ENCODE results near the gene CNIH2.
A peak's percentile ranks its signal among the peaks of the same experiment; 100 is the strongest.

The CNIH2 gene

GRCh38 chr11:66287211-66287888 lies 9.4 kb downstream of the CNIH2 start:
- Histone ChIP-seq H3K9me3 (ENCODE audit: control insufficient read depth in 1 of 2, low read length in 2 of 2) (no peaks in the 10 kb centered on the region), H3K27me3 (ENCODE audit: low read depth, low read length) (peaks cover 6% of the 10 kb centered on the region), H3K36me3 (ENCODE audit: control insufficient read depth in 1 of 2, insufficient read depth in 2 of 2, low read length in 2 of 2) (peaks cover 7 to 17% of the 10 kb centered on the region in 2 donors), H3K27ac (ENCODE audit: low read length) (no peak overlapping the region), H3K4me3 (ENCODE audit: low read depth in 1 of 2, low read length in 2 of 2) (peak overlapping the region in 1 of 2 donors; percentile 78), H3K4me1 (ENCODE audit: control insufficient read depth in 1 of 2, insufficient read depth in 2 of 2, low read length in 2 of 2) (peaks cover 12 to 42% of the 10 kb centered on the region in 2 donors)

DNA sequence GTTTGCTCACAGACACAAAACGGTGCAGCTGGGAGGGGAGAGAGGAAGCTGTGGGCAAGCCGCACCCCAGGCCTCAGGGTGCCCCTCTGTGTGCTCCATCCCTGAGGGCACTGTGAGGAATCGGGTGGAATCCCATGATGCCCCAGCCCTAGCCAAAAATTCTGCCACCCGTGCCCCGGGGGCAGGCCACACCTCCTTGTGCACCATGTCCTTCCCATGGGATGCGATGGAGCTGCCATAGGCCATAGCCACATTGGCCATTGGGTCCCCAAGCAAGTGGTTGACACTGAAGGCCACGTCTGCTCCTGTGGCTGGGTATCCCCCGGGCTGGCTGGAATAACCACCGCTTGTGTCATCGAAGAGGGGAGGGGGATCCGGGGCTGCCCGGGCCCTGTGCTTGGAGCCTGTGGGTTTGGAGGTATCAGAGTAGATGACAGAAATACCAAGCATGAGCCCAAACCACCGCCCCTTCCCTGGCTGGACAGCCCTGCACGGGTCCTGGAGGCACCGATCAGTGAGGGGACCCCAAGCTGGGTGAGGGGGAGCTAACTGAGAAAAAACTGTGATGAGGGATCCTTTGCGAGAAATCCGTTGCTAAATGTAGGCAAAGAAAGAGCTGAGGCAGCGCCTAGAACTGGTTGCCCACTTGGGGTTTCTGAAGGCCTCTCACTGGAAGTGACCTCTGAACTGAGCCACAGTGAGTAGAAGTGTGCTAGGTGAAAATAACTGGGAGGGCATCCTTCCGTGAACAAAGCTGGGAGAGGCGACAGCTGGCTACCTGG lies 10.1 kb downstream of the CNIH2 start:
- peak overlapping the region; percentile 86 for H3K27ac ChIP-seq (ENCODE audit: low read length)

DNA sequence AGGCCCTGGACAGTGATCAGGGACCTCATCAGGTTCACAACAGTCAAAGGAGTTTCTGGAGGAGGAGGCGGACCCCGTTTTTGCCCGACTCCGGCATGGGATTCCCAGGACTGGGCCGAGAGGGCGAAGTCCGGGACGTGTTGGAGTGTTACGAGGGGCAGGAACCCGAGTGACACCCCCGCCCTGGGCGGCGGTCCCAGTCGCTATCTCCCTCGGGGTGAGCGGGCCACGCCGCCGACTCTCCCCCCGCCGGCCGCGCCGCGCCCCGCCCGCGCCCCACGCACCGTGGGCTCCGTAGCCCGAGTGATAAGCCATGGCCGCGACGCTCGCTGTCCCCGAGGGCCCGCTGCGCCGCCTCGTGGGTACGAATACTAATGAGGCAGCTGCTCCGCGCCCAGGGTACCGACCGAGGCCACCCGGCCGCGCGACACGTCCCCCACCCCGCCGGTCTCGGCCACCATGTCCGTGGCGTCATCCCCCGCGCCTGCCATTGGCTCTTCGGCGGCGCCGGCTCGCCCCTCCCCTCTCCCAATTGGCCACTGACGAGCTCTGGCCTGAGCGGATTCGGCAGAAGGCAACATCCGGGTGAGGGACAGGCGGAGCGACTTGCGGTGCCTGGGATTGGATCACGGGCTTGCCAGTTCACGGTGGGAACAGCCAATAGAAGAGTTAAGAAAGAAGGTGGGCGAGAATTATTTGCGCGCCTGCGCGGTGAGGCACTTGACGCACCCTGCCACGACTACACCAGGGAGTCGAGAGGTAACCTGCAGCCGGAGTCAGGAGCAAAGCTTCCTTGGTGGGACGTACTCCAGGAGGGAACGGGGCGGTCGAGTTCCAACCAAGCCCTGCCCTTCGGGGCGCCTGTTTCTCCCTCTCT lies 10.9 kb downstream of the CNIH2 start, which contains the start of gene YIF1A:
YIF1A (minus strand) TSS at position 473 of the 877 bp plus-strand sequence; CDS start at position 315, 158 bp downstream.
- peak within 1 kb of the TSS; percentile 86 for H3K27ac ChIP-seq (ENCODE audit: low read length)
- H3K27me3 ChIP-seq (ENCODE audit: low read depth, low read length) = peaks cover 21% of the 10 kb centered on the region
- H3K9me3 ChIP-seq (ENCODE audit: control insufficient read depth in 1 of 2, low read length in 2 of 2) = no peaks in the 10 kb centered on the region
- H3K4me3 ChIP-seq (ENCODE audit: low read depth in 1 of 2, low read length in 2 of 2) = peak within 1 kb of the TSS; percentile 78 to 90
- H3K36me3 ChIP-seq (ENCODE audit: control insufficient read depth in 1 of 2, insufficient read depth in 2 of 2, low read length in 2 of 2) = peaks cover 7 to 17% of the 10 kb centered on the region in 2 donors
- peaks cover 12 to 32% of the 10 kb centered on the region in 2 donors for H3K4me1 ChIP-seq (ENCODE audit: control insufficient read depth in 1 of 2, insufficient read depth in 2 of 2, low read length in 2 of 2)

More for the DNA sequence above, 10.1 kb downstream of the CNIH2 start:
- Histone ChIP-seq H3K27me3 (ENCODE audit: low read depth, low read length) (peaks cover 14% of the 10 kb centered on the region), H3K4me3 (ENCODE audit: low read depth in 1 of 2, low read length in 2 of 2) (peak overlapping the region; percentile 78 to 90), H3K4me1 (ENCODE audit: control insufficient read depth in 1 of 2, insufficient read depth in 2 of 2, low read length in 2 of 2) (peaks cover 12 to 35% of the 10 kb centered on the region in 2 donors), H3K9me3 (ENCODE audit: control insufficient read depth in 1 of 2, low read length in 2 of 2) (no peaks in the 10 kb centered on the region), H3K36me3 (ENCODE audit: control insufficient read depth in 1 of 2, insufficient read depth in 2 of 2, low read length in 2 of 2) (peaks cover 7 to 17% of the 10 kb centered on the region in 2 donors)

GRCh38 chr11:66289548-66290329 lies 11.8 kb downstream of the CNIH2 start:
- H3K4me3 ChIP-seq (ENCODE audit: low read depth in 1 of 2, low read length in 2 of 2) = peak overlapping the region; percentile 78 to 90
- H3K36me3 ChIP-seq (ENCODE audit: control insufficient read depth in 1 of 2, insufficient read depth in 2 of 2, low read length in 2 of 2) = peaks cover 7 to 10% of the 10 kb centered on the region in 2 donors
- peak overlapping the region; percentile 80 for H3K27ac ChIP-seq (ENCODE audit: low read length)
- peaks cover 21% of the 10 kb centered on the region for H3K27me3 ChIP-seq (ENCODE audit: low read depth, low read length)
- peaks cover 12 to 32% of the 10 kb centered on the region in 2 donors for H3K4me1 ChIP-seq (ENCODE audit: control insufficient read depth in 1 of 2, insufficient read depth in 2 of 2, low read length in 2 of 2)
- no peaks in the 10 kb centered on the region for H3K9me3 ChIP-seq (ENCODE audit: control insufficient read depth in 1 of 2, low read length in 2 of 2)

DNA sequence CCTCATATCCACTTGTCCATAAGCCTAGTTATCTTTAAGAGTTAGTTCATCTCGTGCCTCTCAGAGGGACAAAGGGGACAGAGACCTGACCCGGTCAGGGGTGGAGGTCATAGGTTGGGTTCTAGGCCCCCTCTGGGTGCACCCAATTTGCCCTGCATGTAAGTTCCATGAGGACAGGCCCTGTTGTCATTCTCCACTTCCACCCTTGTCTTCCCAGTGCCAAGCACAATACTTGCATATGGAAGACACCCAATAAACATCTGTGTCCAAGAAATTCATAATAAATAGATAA lies 12.3 kb downstream of the CNIH2 start:
- peaks cover 7% of the 10 kb centered on the region in 2 donors for H3K36me3 ChIP-seq (ENCODE audit: control insufficient read depth in 1 of 2, insufficient read depth in 2 of 2, low read length in 2 of 2)
- H3K27ac ChIP-seq (ENCODE audit: low read length) = no peak overlapping the region
- peak overlapping the region in 1 of 2 donors; percentile 78 for H3K4me3 ChIP-seq (ENCODE audit: low read depth in 1 of 2, low read length in 2 of 2)

DNA sequence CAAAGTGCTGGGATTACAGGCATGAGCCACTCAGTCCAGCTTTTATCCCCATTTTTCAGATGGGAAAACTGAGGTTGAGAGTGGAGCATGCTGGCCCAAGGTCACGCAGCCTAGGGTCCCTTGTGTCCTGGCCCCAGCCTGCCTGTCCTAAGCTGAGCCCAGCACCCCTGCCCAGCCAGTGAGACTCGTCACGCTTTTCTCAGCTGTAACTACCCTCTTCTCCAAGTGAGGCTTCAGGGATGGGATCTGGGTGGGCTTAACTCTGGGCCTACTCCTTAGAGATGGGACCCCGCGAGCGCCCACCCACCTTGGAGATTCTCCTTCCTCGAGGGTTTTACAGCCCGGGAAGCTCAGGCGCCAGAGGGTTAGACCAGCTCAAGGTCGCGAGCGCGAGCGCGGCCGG lies 13.3 kb downstream of the CNIH2 start:
- no peak overlapping the region for H3K27ac ChIP-seq (ENCODE audit: low read length)
- H3K27me3 ChIP-seq (ENCODE audit: low read depth, low read length) = peaks cover 21% of the 10 kb centered on the region
- H3K9me3 ChIP-seq (ENCODE audit: control insufficient read depth in 1 of 2, low read length in 2 of 2) = no peaks in the 10 kb centered on the region
- H3K4me3 ChIP-seq (ENCODE audit: low read depth in 1 of 2, low read length in 2 of 2) = no peak overlapping the region
- peaks cover 0 to 7% of the 10 kb centered on the region in 2 donors for H3K36me3 ChIP-seq (ENCODE audit: control insufficient read depth in 1 of 2, insufficient read depth in 2 of 2, low read length in 2 of 2)
- H3K4me1 ChIP-seq (ENCODE audit: control insufficient read depth in 1 of 2, insufficient read depth in 2 of 2, low read length in 2 of 2) = peaks cover 12 to 32% of the 10 kb centered on the region in 2 donors

More for the DNA sequence above, 12.3 kb downstream of the CNIH2 start:
- Histone ChIP-seq H3K4me1 (ENCODE audit: control insufficient read depth in 1 of 2, insufficient read depth in 2 of 2, low read length in 2 of 2) (peaks cover 12 to 32% of the 10 kb centered on the region in 2 donors), H3K27me3 (ENCODE audit: low read depth, low read length) (peaks cover 21% of the 10 kb centered on the region), H3K9me3 (ENCODE audit: control insufficient read depth in 1 of 2, low read length in 2 of 2) (no peaks in the 10 kb centered on the region)

DNA sequence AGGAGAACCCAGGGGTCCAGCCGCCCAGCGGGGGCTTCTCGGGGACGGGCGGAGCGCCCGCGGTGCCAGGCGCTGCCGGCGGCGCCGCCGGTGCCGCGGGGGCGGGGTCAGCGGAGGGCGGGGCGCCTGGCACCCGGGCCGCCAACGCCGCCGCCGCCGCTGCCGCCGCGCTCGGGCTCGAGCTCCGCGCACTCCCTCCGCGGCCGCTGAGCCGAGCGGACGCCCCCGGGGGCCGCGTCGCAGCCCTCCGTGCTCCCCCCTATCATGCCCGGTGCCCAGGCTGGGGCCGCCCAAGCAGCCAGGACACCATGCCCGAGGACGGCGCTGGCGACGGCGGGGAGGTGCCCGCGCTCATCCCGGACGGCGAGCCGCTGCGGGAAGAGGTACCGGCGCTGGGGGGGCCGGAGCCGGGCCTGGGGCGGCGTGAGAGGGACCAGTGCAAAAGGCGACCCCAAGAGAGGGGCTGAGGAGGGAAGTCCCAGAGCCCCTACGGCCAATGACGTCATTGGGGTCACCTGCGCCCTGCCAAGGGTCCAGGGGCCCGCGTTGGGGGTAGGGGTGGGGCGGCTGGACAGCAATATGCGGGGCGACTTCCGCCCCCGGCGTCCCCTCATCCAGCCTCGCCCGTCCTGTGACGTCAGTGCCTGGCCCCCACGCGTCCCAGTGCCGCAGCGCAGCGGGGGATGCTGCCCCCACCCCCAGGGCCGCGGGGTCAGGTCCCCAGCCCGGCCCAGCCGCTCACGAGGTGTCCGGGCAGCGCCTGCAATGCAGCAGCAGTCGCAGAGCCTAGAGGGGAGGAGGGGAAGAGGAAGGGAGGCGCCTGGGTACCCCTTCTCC lies 13.9 kb downstream of the CNIH2 start, which contains the start of gene TMEM151A:
TMEM151A (plus strand) TSS at position 189 of the 837 bp plus-strand sequence; CDS start at position 309, 120 bp downstream.
- H3K36me3 ChIP-seq (ENCODE audit: control insufficient read depth in 1 of 2, insufficient read depth in 2 of 2, low read length in 2 of 2) = peaks cover 0 to 7% of the 10 kb centered on the region in 2 donors
- H3K4me3 ChIP-seq (ENCODE audit: low read depth in 1 of 2, low read length in 2 of 2) = peak within 1 kb of the TSS in 1 of 2 donors; percentile 48
- no peak within 1 kb of the TSS for H3K27ac ChIP-seq (ENCODE audit: low read length)
- H3K27me3 ChIP-seq (ENCODE audit: low read depth, low read length) = peaks cover 21% of the 10 kb centered on the region
- no peaks in the 10 kb centered on the region for H3K9me3 ChIP-seq (ENCODE audit: control insufficient read depth in 1 of 2, low read length in 2 of 2)
- peaks cover 12 to 30% of the 10 kb centered on the region in 2 donors for H3K4me1 ChIP-seq (ENCODE audit: control insufficient read depth in 1 of 2, insufficient read depth in 2 of 2, low read length in 2 of 2)

DNA sequence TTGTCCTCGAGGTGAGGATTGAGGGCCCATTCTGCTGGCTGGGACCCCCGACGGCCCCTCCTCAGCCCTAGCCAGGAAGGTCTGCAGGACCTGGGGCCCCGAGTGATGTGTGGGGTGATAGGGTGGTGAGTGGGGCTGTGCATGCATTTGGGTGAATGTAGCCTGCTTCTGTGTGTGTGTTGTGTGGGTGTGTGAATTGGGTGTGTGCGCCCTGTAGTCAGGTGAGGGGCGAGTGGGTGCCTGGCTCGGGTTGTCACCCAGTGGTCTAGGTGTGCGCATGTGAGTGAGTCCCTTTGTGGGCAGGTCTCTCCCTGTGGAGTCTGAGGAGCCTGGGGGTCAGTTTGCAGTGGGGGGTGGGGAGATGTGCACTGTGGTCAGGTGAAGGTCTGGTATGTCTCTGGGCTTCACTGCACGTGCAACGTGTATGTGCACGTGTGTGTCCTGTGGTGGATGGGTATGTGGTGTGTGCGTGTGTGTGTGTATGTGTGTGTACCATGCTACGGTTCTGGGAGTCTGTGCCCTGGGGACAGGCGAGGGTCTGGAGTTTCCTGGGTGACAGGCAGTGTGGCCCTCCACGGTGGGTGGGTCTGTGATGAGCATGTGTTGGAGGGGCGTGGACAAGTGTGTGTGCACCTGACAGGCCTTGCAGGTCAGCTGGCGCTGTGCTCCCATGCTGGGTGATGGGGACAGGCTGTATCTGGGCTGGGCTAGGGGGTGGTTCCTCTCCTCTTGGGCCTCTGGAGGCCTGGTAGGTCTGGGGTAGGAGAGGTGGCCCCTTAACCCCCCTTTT lies 14.8 kb downstream of the CNIH2 start:
- Histone ChIP-seq H3K4me3 (ENCODE audit: low read depth in 1 of 2, low read length in 2 of 2) (no peak overlapping the region), H3K9me3 (ENCODE audit: control insufficient read depth in 1 of 2, low read length in 2 of 2) (no peaks in the 10 kb centered on the region), H3K4me1 (ENCODE audit: control insufficient read depth in 1 of 2, insufficient read depth in 2 of 2, low read length in 2 of 2) (peaks cover 12 to 22% of the 10 kb centered on the region in 2 donors), H3K27me3 (ENCODE audit: low read depth, low read length) (peaks cover 21% of the 10 kb centered on the region), H3K27ac (ENCODE audit: low read length) (no peak overlapping the region), H3K36me3 (ENCODE audit: control insufficient read depth in 1 of 2, insufficient read depth in 2 of 2, low read length in 2 of 2) (peaks cover 0 to 7% of the 10 kb centered on the region in 2 donors)

DNA sequence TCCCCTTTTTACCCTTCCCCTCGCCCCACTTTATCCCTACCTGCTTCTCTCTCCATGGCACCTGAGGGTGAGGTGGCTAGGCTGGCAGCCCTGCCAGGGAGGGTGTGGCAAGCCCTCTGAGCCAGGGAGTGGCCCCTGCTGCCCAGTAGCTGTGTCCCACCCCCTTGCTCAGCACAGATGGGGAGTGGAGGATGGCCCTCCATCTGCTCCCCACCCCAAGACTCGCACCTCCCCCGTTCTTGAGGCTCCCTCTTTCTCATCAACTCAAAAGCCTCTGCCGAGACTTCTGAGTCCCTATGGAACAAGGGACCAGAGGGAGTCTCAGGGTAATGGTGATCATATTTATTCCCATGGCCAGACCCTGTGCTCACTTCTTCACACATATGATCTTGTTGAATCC lies 15.4 kb downstream of the CNIH2 start:
- Histone ChIP-seq H3K36me3 (ENCODE audit: control insufficient read depth in 1 of 2, insufficient read depth in 2 of 2, low read length in 2 of 2) (peaks cover 0 to 7% of the 10 kb centered on the region in 2 donors), H3K4me3 (ENCODE audit: low read depth in 1 of 2, low read length in 2 of 2) (no peak overlapping the region), H3K9me3 (ENCODE audit: control insufficient read depth in 1 of 2, low read length in 2 of 2) (no peaks in the 10 kb centered on the region), H3K27me3 (ENCODE audit: low read depth, low read length) (peaks cover 21% of the 10 kb centered on the region), H3K27ac (ENCODE audit: low read length) (no peak overlapping the region), H3K4me1 (ENCODE audit: control insufficient read depth in 1 of 2, insufficient read depth in 2 of 2, low read length in 2 of 2) (peaks cover 6 to 16% of the 10 kb centered on the region in 2 donors)

All from muscle layer of duodenum (tissue), 2 donors.